K562 (cell line): ENCODE results near the gene CFAP206.

Experiments
- MXI1 ChIP-seq: IDR thresholded peaks from 2 replicates; pipeline ENCODE4 v1.6.1; 2011; ENCODE audit warnings: low read depth, mild to moderate bottlenecking, improper control_type of control experiment, low read length
- RB1 ChIP-seq: fragments of 450-650 bp; IDR thresholded peaks from 2 replicates; pipeline ENCODE4 v1.6.1; 2017; ENCODE audit warnings: low read depth, mild to moderate bottlenecking
- TF ChIP-seq, protein P1 (sequence below), 3 experiments: IDR thresholded peaks in 2 of 3; conservative IDR thresholded peaks in 1 of 3; 2 replicates each; pipeline ENCODE4 v1.5.1; 2011 to 2012; ENCODE audit warnings: low read length in 3 of 3, mild to moderate bottlenecking in 3 of 3, control low read depth in 2 of 3, improper control_type of control experiment in 1 of 3, inconsistent platforms in 1 of 3, low read depth in 1 of 3, mixed read lengths in 1 of 3, moderate library complexity in 1 of 3; ENCODE audit not compliant: insufficient read depth in 2 of 3

DNA sequence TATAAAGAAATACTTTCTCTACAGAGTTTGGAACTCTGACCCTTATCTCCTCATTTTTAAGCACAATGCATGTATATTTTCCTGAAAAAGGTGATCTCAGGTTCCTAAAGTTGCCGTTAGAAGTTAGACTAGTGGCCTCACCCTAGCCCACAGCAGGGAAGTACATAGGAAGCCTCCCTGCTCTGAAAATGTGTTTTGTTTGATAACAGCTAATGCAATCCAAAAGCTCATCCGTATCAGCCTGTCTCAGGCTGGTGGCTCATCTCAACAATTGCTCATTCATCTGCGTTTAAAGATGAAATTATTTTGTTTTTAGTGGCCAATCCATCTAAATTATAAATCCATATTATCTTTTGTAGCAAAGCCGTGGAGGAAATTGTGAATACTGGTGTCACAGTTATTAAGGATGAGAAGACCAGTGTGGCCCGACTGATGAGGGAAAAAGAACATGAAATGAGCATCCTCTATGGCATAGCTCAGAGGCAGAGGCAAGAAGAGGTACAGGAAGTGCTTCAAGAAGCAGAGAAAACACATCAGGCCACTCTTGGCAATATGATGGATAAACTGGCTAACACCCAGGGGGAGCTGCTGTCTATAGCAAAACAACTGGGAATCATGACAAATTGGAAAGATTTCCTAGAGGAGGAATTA lies 43.0 kb upstream of the CFAP206 start:
- no peak for TF ChIP-seq RB1
- TF ChIP-seq, protein P1, sequence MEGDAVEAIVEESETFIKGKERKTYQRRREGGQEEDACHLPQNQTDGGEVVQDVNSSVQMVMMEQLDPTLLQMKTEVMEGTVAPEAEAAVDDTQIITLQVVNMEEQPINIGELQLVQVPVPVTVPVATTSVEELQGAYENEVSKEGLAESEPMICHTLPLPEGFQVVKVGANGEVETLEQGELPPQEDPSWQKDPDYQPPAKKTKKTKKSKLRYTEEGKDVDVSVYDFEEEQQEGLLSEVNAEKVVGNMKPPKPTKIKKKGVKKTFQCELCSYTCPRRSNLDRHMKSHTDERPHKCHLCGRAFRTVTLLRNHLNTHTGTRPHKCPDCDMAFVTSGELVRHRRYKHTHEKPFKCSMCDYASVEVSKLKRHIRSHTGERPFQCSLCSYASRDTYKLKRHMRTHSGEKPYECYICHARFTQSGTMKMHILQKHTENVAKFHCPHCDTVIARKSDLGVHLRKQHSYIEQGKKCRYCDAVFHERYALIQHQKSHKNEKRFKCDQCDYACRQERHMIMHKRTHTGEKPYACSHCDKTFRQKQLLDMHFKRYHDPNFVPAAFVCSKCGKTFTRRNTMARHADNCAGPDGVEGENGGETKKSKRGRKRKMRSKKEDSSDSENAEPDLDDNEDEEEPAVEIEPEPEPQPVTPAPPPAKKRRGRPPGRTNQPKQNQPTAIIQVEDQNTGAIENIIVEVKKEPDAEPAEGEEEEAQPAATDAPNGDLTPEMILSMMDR (IDR thresholded peaks at IDR 0.05 in 2 of 3, conservative IDR thresholded peaks at IDR 0.05 in 1 of 3; ENCODE audit: insufficient read depth in 2 of 3, low read depth in 1 of 3, low read length in 3 of 3) = peak in 1 of 3 experiments; percentile 24; a peak in 2 of 6 replicates
- TF ChIP-seq MXI1 = no peak
